BLaER1 treated with 17β-estradiol and CSF1 and Interleukin-3, amounts not matched to agents 10 nM and 100 nM (cell line): Measurements from ENCODE around the gene GOLT1A.

Experiments
- H3K27ac ChIP-seq, 11 experiments: shearing (Covaris generic); formaldehyde crosslinking; 2 replicates each; pipeline ENCODE4 v1.8.1; 2022
- H3K27me3 ChIP-seq, 11 experiments: shearing (Covaris generic); formaldehyde crosslinking; 2 replicates each; pipeline ENCODE4 v1.8.1; 2022
- H3K36me3 ChIP-seq, 11 experiments: shearing (Covaris generic); formaldehyde crosslinking; 2 replicates each; pipeline ENCODE4 v1.8.1; 2022
- H3K4me1 ChIP-seq, 10 experiments: shearing (Covaris generic); formaldehyde crosslinking; 2 replicates each; pipeline ENCODE4 v1.8.1; 2022
- H3K4me2 ChIP-seq, 11 experiments: shearing (Covaris generic); formaldehyde crosslinking; 2 replicates each; pipeline ENCODE4 v1.8.1; 2022
- H3K4me3 ChIP-seq, 10 experiments: shearing (Covaris generic); formaldehyde crosslinking; 2 replicates each; pipeline ENCODE4 v1.8.1; 2022
- H3K9ac ChIP-seq, 11 experiments: shearing (Covaris generic); formaldehyde crosslinking; 2 replicates each; pipeline ENCODE4 v1.8.1; 2022
- H3K9me3 ChIP-seq, 11 experiments: shearing (Covaris generic); formaldehyde crosslinking; replicated peaks in 1 of 11; 2 replicates each; pipeline ENCODE4 v1.8.1; 2022
- H4K20me1 ChIP-seq, 11 experiments: shearing (Covaris generic); formaldehyde crosslinking; 2 replicates each; pipeline ENCODE4 v1.8.1; 2022
- Cebpa-rat ChIP-seq, 11 experiments: shearing (Covaris generic); IDR thresholded peaks; 2 replicates each; pipeline ENCODE4 v1.8.1; 2022

GOLT1A gene

GRCh38 chr1:204259196-204259595 lies 45.4 kb upstream of the GOLT1A start:
- Histone ChIP-seq H3K27ac (no peak overlapping the region), H3K36me3 (no peaks in the 10 kb centered on the region), H3K4me2 (no peak overlapping the region), H4K20me1 (no peaks in the 10 kb centered on the region), H3K4me1 (peaks cover 24 to 45% (median 36%) of the 10 kb centered on the region in 10 experiments), H3K9ac (no peak overlapping the region), H3K9me3 (no peaks in the 10 kb centered on the region), H3K4me3 (no peak overlapping the region), H3K27me3 (no peaks in the 10 kb centered on the region)
- no peak for TF ChIP-seq Cebpa-rat (IDR thresholded peaks at IDR 0.05)

GRCh38 chr1:204258213-204259115 lies 44.7 kb upstream of the GOLT1A start:
- no peak overlapping the region for H3K4me3 ChIP-seq
- no peaks in the 10 kb centered on the region for H3K27me3 ChIP-seq
- peaks cover 20 to 41% (median 32%) of the 10 kb centered on the region in 10 experiments for H3K4me1 ChIP-seq
- H4K20me1 ChIP-seq = no peaks in the 10 kb centered on the region
- no peak for TF ChIP-seq Cebpa-rat (IDR thresholded peaks at IDR 0.05)
- no peaks in the 10 kb centered on the region for H3K9me3 ChIP-seq
- H3K4me2 ChIP-seq = 0 out of 22 replicates have a peak overlapping the region, but pooled peaks of 1 of the 11 experiments have one; percentile 7
- no peak overlapping the region for H3K27ac ChIP-seq
- no peak overlapping the region for H3K9ac ChIP-seq
- H3K36me3 ChIP-seq = no peaks in the 10 kb centered on the region

DNA sequence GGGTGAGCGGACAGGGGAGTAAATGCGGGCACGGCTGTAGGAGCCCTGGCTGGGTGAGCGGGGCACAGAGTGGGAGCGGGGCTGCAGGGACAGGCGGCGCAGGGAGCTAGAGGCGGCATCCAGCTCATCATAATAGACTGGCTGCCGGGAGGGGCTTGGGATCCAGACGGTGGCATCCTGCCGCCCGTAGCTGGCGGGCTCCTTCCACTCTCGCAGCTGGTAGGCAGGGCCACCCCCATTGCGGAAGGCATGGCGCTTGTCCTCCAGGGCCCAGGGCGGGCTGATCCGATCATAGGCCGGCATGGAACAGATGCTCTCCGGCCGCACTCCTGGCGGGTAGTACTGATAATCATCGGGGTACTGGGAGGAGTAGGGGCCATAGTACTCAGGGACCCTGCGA lies 43.7 kb upstream of the GOLT1A start:
- no peak for TF ChIP-seq Cebpa-rat (IDR thresholded peaks at IDR 0.05)
- no peak overlapping the region for H3K4me3 ChIP-seq
- H3K27me3 ChIP-seq = no peaks in the 10 kb centered on the region
- no peak overlapping the region for H3K4me2 ChIP-seq
- no peak overlapping the region for H3K9ac ChIP-seq
- no peaks in the 10 kb centered on the region for H4K20me1 ChIP-seq
- no peaks in the 10 kb centered on the region for H3K36me3 ChIP-seq
- no peaks in the 10 kb centered on the region for H3K9me3 ChIP-seq
- H3K27ac ChIP-seq = no peak overlapping the region
- H3K4me1 ChIP-seq = peaks cover 10 to 31% (median 22%) of the 10 kb centered on the region in 10 experiments

- Histone ChIP-seq H3K36me3 (no peaks in the 10 kb centered on the region), H3K4me3 (no peak overlapping the region), H3K9ac (no peak overlapping the region), H3K27ac (no peak overlapping the region), H3K4me1 (peaks cover under 1 to 21% (median 17%) of the 10 kb centered on the region in 10 experiments; a peak in 19 of 20 replicates), H3K4me2 (no peak overlapping the region), H4K20me1 (no peaks in the 10 kb centered on the region), H3K27me3 (no peaks in the 10 kb centered on the region), H3K9me3 (no peaks in the 10 kb centered on the region)
- no peak for TF ChIP-seq Cebpa-rat (IDR thresholded peaks at IDR 0.05)
These were observed 42.7 kb upstream of the GOLT1A start for GRCh38 chr1:204256531-204256930.

DNA sequence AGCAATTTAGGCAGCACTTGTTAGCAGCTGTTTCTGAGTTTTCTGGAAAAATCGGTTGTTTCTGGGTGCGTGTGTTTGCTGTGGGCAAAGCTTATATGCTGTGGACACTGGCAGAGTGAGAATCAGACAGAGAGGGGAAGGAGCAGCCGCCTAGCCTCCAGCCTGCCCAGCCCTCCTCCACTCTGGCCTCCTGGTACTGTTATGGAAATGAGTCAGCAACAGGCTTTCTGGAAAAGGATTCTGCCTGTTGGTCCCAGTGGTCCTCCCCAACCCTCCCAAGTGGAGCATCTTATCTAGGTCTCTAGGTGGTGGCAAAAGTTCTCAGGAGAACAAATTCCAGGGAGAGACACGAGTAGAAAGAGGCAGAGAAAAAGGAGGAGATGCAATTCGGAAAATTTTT lies 42.2 kb upstream of the GOLT1A start:
- H3K36me3 ChIP-seq = no peaks in the 10 kb centered on the region
- 0 out of 22 replicates have a peak overlapping the region, but pooled peaks of 1 of the 11 experiments have one; percentile 0 for H3K9ac ChIP-seq
- no peak for TF ChIP-seq Cebpa-rat (IDR thresholded peaks at IDR 0.05)
- H3K4me1 ChIP-seq = peaks cover 0 to 21% (median 17%) of the 10 kb centered on the region in 10 experiments; a peak in 16 of 20 replicates
- no peaks in the 10 kb centered on the region for H3K27me3 ChIP-seq
- 0 out of 22 replicates have a peak overlapping the region, but pooled peaks of 3 of the 11 experiments have one; percentile 1 to 35 (median 4) for H3K4me2 ChIP-seq
- H3K9me3 ChIP-seq = no peaks in the 10 kb centered on the region
- H3K27ac ChIP-seq = no peak overlapping the region
- no peak overlapping the region for H3K4me3 ChIP-seq
- H4K20me1 ChIP-seq = no peaks in the 10 kb centered on the region

DNA sequence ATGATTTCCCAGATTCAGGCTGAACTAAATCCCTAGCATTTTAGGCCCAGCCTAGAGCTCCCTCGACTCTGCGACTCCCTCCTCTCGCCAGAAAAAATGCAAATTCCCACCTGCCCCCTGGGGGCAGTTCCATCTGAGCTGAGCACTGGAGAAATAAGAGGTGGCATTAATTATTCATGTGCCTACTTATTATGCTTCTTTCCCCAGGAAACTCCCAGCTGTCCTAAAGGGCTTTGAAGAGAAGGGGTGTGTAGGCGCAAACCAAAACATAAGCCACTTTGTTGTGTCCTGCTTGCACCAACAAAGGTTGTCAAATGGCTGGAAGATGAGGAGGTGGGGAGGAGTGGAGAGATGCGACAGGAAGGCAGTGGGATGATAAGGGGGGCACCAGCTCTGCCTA lies 41.4 kb upstream of the GOLT1A start:
- Histone ChIP-seq H3K4me3 (no peak overlapping the region), H3K27ac (no peak overlapping the region), H3K9me3 (no peaks in the 10 kb centered on the region), H3K4me1 (peaks cover 0 to 21% (median 17%) of the 10 kb centered on the region in 10 experiments; a peak in 16 of 20 replicates), H3K4me2 (peak overlapping the region in 5 of 11 experiments; percentile 1 to 35 (median 4); a peak in 2 of 22 replicates), H3K27me3 (no peaks in the 10 kb centered on the region), H4K20me1 (no peaks in the 10 kb centered on the region), H3K36me3 (no peaks in the 10 kb centered on the region), H3K9ac (peak overlapping the region in 1 of 11 experiments; percentile 0; a peak in 1 of 22 replicates)
- no peak for TF ChIP-seq Cebpa-rat (IDR thresholded peaks at IDR 0.05)

GRCh38 chr1:204254031-204254661 lies 40.4 kb upstream of the GOLT1A start:
- H3K27ac ChIP-seq = no peak overlapping the region
- H4K20me1 ChIP-seq = no peaks in the 10 kb centered on the region
- no peaks in the 10 kb centered on the region for H3K27me3 ChIP-seq
- no peaks in the 10 kb centered on the region for H3K36me3 ChIP-seq
- H3K4me1 ChIP-seq = peaks cover 0 to 21% (median 17%) of the 10 kb centered on the region in 10 experiments; a peak in 16 of 20 replicates
- TF ChIP-seq Cebpa-rat (IDR thresholded peaks at IDR 0.05) = peak in 3 of 11 experiments; percentile 19 to 63 (median 46); a peak in 5 of 22 replicates
- H3K9ac ChIP-seq = no peak overlapping the region
- no peaks in the 10 kb centered on the region for H3K9me3 ChIP-seq
- peak overlapping the region in 7 of 11 experiments; percentile 11 to 63 (median 45); a peak in 11 of 22 replicates for H3K4me2 ChIP-seq
- no peak overlapping the region for H3K4me3 ChIP-seq

DNA sequence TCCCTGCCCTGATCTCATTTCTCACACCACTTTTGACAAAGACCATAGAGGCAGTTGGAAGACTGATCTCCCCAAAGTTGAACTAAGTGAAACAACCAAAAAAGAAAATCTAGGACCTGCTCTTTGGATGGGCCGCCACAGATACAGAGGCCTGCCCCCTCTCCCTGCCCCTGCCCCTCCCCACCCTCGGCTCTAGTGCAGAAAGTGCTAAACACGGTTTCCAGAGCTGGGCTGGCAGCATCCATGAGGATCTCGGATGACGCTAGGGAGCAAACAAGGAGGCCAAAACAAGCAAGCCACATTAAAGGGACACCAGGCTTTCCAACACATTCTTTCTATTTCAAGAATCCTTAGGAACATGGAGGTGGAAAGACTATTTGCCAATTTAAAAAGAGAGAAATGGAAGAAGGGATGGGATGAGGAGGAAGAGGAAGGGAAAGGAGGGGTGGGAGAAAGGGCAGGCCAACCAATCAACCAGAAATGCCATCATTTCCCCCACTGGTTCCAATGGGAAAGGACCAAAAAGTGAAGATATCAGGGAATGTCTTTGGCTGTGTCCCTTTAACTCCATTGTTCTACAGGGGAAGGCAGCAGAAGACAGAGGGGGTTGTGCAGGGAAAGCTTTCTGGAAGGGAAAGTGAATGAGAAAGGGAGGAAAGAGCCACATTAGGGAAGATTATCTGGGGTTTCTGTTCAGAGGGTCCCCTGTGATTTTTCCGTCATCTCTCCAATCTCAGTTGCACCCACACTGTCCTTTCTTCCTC lies 38.3 kb upstream of the GOLT1A start:
- Histone ChIP-seq H3K27ac (no peak overlapping the region), H3K4me1 (peaks cover 0 to 21% (median 15%) of the 10 kb centered on the region in 10 experiments; a peak in 15 of 20 replicates), H3K9me3 (no peaks in the 10 kb centered on the region), H3K9ac (no peak overlapping the region), H4K20me1 (no peaks in the 10 kb centered on the region), H3K27me3 (no peaks in the 10 kb centered on the region), H3K36me3 (no peaks in the 10 kb centered on the region), H3K4me3 (no peak overlapping the region), H3K4me2 (no peak overlapping the region)
- no peak for TF ChIP-seq Cebpa-rat (IDR thresholded peaks at IDR 0.05)
